ENCODE results near the gene TRIM3. TPM values are rescaled to one million over a fixed set of nuclear protein-coding genes. Genes with fewer than 3 reads are reported as not detected.

TRIM3 gene
- polyA plus RNA-seq, 12 donors, result 11.3 to 27.6 (median 13.7) TPM; not detected in 1

- peak; percentile 99 for DNase-seq
Measured at GRCh38 chr11:6481012-6481923, 7.5 kb upstream of the TRIM3 start, which contains the start of the genes ARFIP2 and TIMM10B. ARFIP2 (minus strand) TSS chr11:6481331; CDS start chr11:6480421, 910 bp downstream. TIMM10B (plus strand) TSS chr11:6481501; CDS start chr11:6481517, 16 bp downstream.

- no peak for DNase-seq
Measured at GRCh38 chr11:6480299-6480914, 6.7 kb upstream of the TRIM3 start.

- DNase-seq, result no peak
Measured at GRCh38 chr11:6476571-6476970, 2.8 kb upstream of the TRIM3 start.

- DNase-seq, result no peak
Measured at GRCh38 chr11:6475936-6476335, 2.2 kb upstream of the TRIM3 start.

GRCh38 chr11:6474806-6475500 is 1.2 kb upstream of the TRIM3 start:
- no peak for DNase-seq

- no peak for DNase-seq
Measured at GRCh38 chr11:6474413-6474792, 662 bp upstream of the TRIM3 start.

- no peak for DNase-seq
Measured at GRCh38 chr11:6472934-6473333, 807 bp downstream of the TRIM3 start.

GRCh38 chr11:6469599-6469998 is 4.1 kb downstream of the TRIM3 start:
- DNase-seq, result no peak

GRCh38 chr11:6468712-6469495 is 4.8 kb downstream of the TRIM3 start:
- peak; percentile 85 for DNase-seq

- no peak for DNase-seq
Measured at GRCh38 chr11:6459099-6459450, 14.7 kb downstream of the TRIM3 start.

- no peak for DNase-seq
Measured at GRCh38 chr11:6458352-6459098, 15.2 kb downstream of the TRIM3 start.

- DNase-seq, result no peak
Measured at GRCh38 chr11:6457581-6458320, 16.0 kb downstream of the TRIM3 start.

- DNase-seq, result no peak
Measured at GRCh38 chr11:6456361-6457073, 17.2 kb downstream of the TRIM3 start.

GRCh38 chr11:6455070-6455469 is 18.7 kb downstream of the TRIM3 start:
- DNase-seq, result no peak

- DNase-seq, result no peak
Measured at GRCh38 chr11:6453152-6453551, 20.6 kb downstream of the TRIM3 start.

GRCh38 chr11:6452219-6452618 is 21.5 kb downstream of the TRIM3 start:
- DNase-seq, result no peak

GRCh38 chr11:6448574-6448973 is 25.2 kb downstream of the TRIM3 start:
- no peak for DNase-seq

GRCh38 chr11:6443269-6444003 is 30.3 kb downstream of the TRIM3 start:
- DNase-seq, result peak; percentile 25

GRCh38 chr11:6442441-6442840 is 31.3 kb downstream of the TRIM3 start:
- no peak for DNase-seq
